Caco-2 (cell line): ENCODE results near the gene LIPC. TPM values are rescaled to one million over a fixed set of nuclear protein-coding genes. Genes with fewer than 3 reads are reported as not detected.

Experiments
- BruUV-seq: library from RNA; stranded (reverse); fragments of 400-500 nt; replicated peaks from 2 replicates; lab custom pipeline; 2021; lab: Mats Ljungman, UMichigan
- CTCF ChIA-PET: fragments of 300-600 bp; sonication (Branson Sonifier 250); formaldehyde crosslinking; loops from one replicate; lab custom pipeline; 2022; ENCODE audit warnings: antibody characterized with exemption; lab: Charles Lee
- POLR2A ChIA-PET: fragments of 300-600 bp; sonication (Branson Sonifier 250); formaldehyde crosslinking; loops from one replicate; lab custom pipeline; 2022; ENCODE audit warnings: antibody characterized with exemption; lab: Charles Lee
- DNase-seq, 2 experiments: peaks; one replicate each; pipeline versions ENCODE4 v3.0.0 to v3.0.0-alpha.2; 2020 to 2022
- H3K27me3 ChIP-seq: replicated peaks from 2 replicates; pipeline ENCODE4 v1.6.0; 2011; ENCODE audit warnings: low read length; ENCODE audit not compliant: control insufficient read depth, insufficient read depth
- H3K36me3 ChIP-seq: 2 replicates; pipeline ENCODE4 v1.5.1; 2011; ENCODE audit warnings: low read length; ENCODE audit not compliant: control insufficient read depth, insufficient read depth
- H3K4me1 ChIP-seq: fragments of 250-450 bp; sonication (Bioruptor Pico); 2 replicates; pipeline ENCODE4 v1.5.1; 2020; ENCODE audit warnings: mild to moderate bottlenecking
- H3K4me3 ChIP-seq: 2 replicates; pipeline ENCODE4 v1.5.1; 2011; ENCODE audit warnings: low read depth, mild to moderate bottlenecking, control low read depth, low read length
- H3K9me3 ChIP-seq: fragments of 250-450 bp; sonication (Bioruptor Pico); 2 replicates; pipeline ENCODE4 v1.5.1; 2020; ENCODE audit warnings: mild to moderate bottlenecking, moderate library complexity
- H3K27ac Mint-ChIP-seq: one replicate; pipeline ENCODE4 v1.8.0; 2022; ENCODE audit warnings: mixed read lengths; ENCODE audit not compliant: unreplicated experiment
- H3K27me3 Mint-ChIP-seq: one replicate; pipeline ENCODE4 v1.8.0; 2022; ENCODE audit warnings: mixed read lengths; ENCODE audit not compliant: insufficient read depth, unreplicated experiment
- H3K36me3 Mint-ChIP-seq: one replicate; pipeline ENCODE4 v1.8.0; 2022; ENCODE audit warnings: mild to moderate bottlenecking, mixed read lengths; ENCODE audit not compliant: insufficient read depth, unreplicated experiment
- H3K4me1 Mint-ChIP-seq: one replicate; pipeline ENCODE4 v1.8.0; 2022; ENCODE audit warnings: low read depth, mixed read lengths; ENCODE audit not compliant: unreplicated experiment
- H3K4me3 Mint-ChIP-seq: one replicate; pipeline ENCODE4 v1.8.0; 2022; ENCODE audit warnings: mild to moderate bottlenecking, moderate library complexity, mixed read lengths; ENCODE audit not compliant: unreplicated experiment
- H3K9me3 Mint-ChIP-seq: one replicate; pipeline ENCODE4 v1.8.0; 2022; ENCODE audit warnings: mixed read lengths; ENCODE audit not compliant: unreplicated experiment
- CTCF ChIP-seq, 2 experiments: fragments of 200-600 bp in 1 of 2; IDR thresholded peaks; 1 replicate in 1 of 2; 2 replicates in 1 of 2; pipeline versions ENCODE4 v1.5.1 to v1.8.0; 2011 to 2022; ENCODE audit warnings: antibody characterized with exemption in 1 of 2, control low read depth in 1 of 2, inconsistent platforms in 1 of 2, low read depth in 1 of 2, low read length in 1 of 2, mild to moderate bottlenecking in 1 of 2, moderate library complexity in 1 of 2; ENCODE audit not compliant: insufficient read depth in 1 of 2, severe bottlenecking in 1 of 2, unreplicated experiment in 1 of 2
- intact Hi-C: fragments of 100-400 bp; cut with micrococcal nuclease; formaldehyde crosslinking; loops from one replicate; pipeline ENCODE4 v1.10.0; 2022; ENCODE audit not compliant: unreplicated experiment
- total RNA-seq: library from RNA; stranded (reverse); gene quantifications from 2 replicates; pipeline ENCODE4 v1.2.3, GENCODE V29; 2022

The LIPC gene
- total RNA-seq, 1 experiment from 2014 or later: 17.6 TPM

DNA sequence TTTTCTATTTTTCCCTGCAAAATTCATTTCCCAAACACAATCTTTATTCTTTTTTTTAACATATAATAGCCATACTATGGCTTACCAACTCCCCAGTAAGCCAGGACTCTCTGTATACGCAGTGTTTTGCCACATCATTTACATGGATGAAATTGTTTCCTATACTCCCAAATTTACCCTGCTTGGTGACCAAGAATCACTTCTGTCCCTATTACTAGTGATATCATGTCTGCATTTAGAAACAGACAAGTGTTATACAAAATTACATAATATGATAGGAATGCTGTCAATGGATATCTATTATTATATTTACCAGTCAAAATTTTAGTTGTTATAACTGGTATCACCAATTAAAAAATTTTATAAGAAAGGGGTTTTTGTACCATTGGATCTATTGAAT lies 77.8 kb downstream of the LIPC start:
- no peaks in the 10 kb centered on the region for H3K27me3 Mint-ChIP-seq
- Histone ChIP-seq H3K36me3 (no peaks in the 10 kb centered on the region), H3K4me3 (no peak overlapping the region), H3K4me1 (0 out of 2 replicates have a peak, but pooled peaks cover under 1% of the 10 kb centered on the region), H3K9me3 (peaks cover 3% of the 10 kb centered on the region; the same call in 1 of the 2 replicates), H3K27me3 (no peaks in the 10 kb centered on the region)
- intact Hi-C loops: no loop called here
- H3K36me3 Mint-ChIP-seq: peaks cover 6% of the 10 kb centered on the region
- ChIA-PET CTCF (no interaction called here), POLR2A (no interaction called here)
- H3K27ac Mint-ChIP-seq: no peak overlapping the region
- no TSS peak for BruUV-seq
- peaks cover 14% of the 10 kb centered on the region for H3K9me3 Mint-ChIP-seq
- TF ChIP-seq CTCF (IDR thresholded peaks at IDR 0.05; ENCODE audit: insufficient read depth in 1 of 2, low read depth in 1 of 2, low read length in 1 of 2, severe bottlenecking in 1 of 2, unreplicated experiment in 1 of 2): no peak
- DNase-seq: no peak
- no peak overlapping the region for H3K4me3 Mint-ChIP-seq
- H3K4me1 Mint-ChIP-seq: peaks cover 18% of the 10 kb centered on the region

DNA sequence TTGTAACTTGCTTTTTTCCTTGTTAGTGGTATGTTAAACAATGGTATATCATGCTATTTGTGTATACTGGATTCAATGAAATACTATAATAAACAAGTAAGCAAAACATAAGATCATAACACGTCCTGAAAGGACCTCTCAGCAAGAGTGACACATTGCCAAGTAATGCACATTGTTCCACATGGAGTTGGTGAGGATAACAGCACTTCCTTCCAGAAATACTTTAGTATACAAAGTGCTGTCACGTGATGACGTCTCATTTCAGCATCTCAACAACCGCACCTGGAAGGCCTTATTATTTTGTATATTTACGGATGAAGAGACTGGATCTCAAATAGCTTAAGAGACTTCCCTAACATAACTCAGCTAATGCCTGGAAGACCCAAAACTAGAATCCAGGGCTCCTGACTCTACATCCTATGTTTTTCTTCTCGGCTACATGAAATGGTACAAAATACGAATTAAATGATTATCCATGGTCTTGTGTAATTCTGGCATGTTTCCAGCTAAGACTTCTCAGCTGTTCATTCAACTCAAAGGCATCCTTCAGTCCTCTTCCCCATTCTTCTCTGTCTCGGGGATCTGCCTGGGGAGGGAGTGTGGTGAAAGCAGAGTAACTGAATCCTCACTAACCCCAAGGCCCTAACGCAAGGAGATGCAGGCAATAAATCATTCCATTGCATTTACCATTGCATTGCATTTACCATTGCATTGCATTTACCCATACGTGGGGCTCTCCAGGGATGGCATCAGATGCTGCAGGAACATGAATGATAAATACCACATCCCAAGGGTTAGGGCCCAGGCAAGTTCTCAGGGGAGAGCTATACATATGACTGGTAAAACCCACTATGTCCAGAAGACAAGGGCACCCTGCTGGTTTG lies 79.2 kb downstream of the LIPC start:
- TF ChIP-seq CTCF (IDR thresholded peaks at IDR 0.05; ENCODE audit: insufficient read depth in 1 of 2, low read depth in 1 of 2, low read length in 1 of 2, severe bottlenecking in 1 of 2, unreplicated experiment in 1 of 2): no peak
- ChIA-PET CTCF (no interaction called here), POLR2A (no interaction called here)
- BruUV-seq: no TSS peak
- Mint-ChIP-seq H3K9me3 (peaks cover 14% of the 10 kb centered on the region), H3K36me3 (peaks cover 6% of the 10 kb centered on the region), H3K4me3 (no peak overlapping the region), H3K4me1 (peaks cover 24% of the 10 kb centered on the region), H3K27me3 (no peaks in the 10 kb centered on the region), H3K27ac (no peak overlapping the region)
- DNase-seq: no peak
- intact Hi-C loops: no loop called here
- Histone ChIP-seq H3K4me3 (no peak overlapping the region), H3K9me3 (peaks cover 9% of the 10 kb centered on the region; the same call in 1 of the 2 replicates), H3K4me1 (peaks cover 11% of the 10 kb centered on the region; the same call in 1 of the 2 replicates), H3K27me3 (no peaks in the 10 kb centered on the region), H3K36me3 (no peaks in the 10 kb centered on the region)

DNA sequence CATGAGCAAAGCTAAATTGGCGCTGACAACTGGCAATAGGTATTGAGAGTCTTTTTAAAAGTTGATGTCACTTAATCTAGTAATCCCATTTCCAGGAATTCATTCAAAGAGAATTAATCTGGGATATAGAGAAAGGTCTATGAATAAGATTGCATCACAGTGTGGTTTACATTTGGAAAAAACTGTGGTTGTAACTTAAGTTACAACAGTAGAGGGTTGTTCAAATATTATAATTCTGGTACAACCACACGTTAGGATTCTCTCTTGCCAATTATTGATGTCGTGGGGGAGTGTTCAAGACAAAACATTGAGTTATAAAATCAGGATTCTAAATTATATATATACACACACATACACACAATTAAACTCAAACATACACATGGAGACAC lies 79.8 kb downstream of the LIPC start:
- Mint-ChIP-seq H3K27ac (no peak overlapping the region), H3K4me1 (peaks cover 24% of the 10 kb centered on the region), H3K36me3 (peaks cover 6% of the 10 kb centered on the region), H3K27me3 (no peaks in the 10 kb centered on the region), H3K4me3 (no peak overlapping the region), H3K9me3 (peaks cover 14% of the 10 kb centered on the region)
- Histone ChIP-seq H3K4me3 (no peak overlapping the region), H3K4me1 (peaks cover 11% of the 10 kb centered on the region; the same call in 1 of the 2 replicates), H3K27me3 (no peaks in the 10 kb centered on the region), H3K36me3 (no peaks in the 10 kb centered on the region), H3K9me3 (peaks cover 12% of the 10 kb centered on the region; the same call in 1 of the 2 replicates)
- BruUV-seq: no TSS peak
- POLR2A ChIA-PET: no interaction called here
- TF ChIP-seq CTCF (IDR thresholded peaks at IDR 0.05; ENCODE audit: insufficient read depth in 1 of 2, low read depth in 1 of 2, low read length in 1 of 2, severe bottlenecking in 1 of 2, unreplicated experiment in 1 of 2): no peak
- DNase-seq: no peak
- intact Hi-C loops: no loop called here
- CTCF ChIA-PET: no interaction called here
